HPDE6-E6E7 (cell line): ENCODE results near the gene SLC30A7.
"Not testable (repeated sequence)": the region's sequence is repeated elsewhere in the genome, so short reads cannot be mapped to it uniquely, and the experiment has no call there.

Source experiments
- DNase-seq: peaks from one replicate; pipeline ENCODE4 v3.0.0; 2011; ENCODE audit warnings: missing footprints; ENCODE audit errors: extremely low spot score

Gene SLC30A7

DNA sequence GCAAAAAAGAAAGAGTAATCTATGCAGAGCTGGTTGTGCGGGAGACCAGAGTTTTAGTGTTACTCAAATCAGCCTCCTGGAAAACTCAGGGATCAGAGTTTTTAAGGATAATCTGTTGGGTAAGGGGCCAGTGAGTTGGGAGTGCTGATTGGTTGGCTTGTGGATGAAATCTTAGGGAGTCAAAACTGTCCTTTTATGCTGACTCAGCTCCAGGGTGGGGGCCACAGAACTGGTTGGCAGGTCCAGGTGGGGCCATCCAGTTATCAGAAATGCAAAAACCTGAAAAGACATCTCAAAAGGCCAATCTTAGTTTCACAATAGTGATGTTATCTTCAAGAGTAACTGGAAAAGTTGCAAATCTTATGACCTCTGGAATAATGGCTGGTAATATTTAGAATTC lies 4.5 kb upstream of the SLC30A7 start:
- DNase-seq = no peak

DNA sequence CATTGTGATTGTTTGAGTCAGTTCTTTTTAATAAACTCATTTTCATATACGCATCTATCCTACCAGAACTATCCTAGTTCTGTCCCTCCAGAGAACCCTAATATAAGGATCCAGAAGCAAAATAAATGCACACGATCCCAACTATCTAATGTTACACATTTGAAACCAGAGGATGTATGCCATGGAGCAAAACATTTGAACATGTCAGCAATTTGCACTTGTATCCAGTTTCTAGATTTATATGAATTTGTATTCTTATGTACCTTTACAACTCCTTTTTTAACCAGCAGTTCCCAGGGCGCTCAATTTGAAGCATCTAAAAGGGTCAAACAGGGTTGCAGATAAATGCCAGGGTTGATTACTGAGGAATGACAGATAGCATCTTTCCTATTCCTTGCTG lies 3.3 kb upstream of the SLC30A7 start:
- no peak for DNase-seq

DNA sequence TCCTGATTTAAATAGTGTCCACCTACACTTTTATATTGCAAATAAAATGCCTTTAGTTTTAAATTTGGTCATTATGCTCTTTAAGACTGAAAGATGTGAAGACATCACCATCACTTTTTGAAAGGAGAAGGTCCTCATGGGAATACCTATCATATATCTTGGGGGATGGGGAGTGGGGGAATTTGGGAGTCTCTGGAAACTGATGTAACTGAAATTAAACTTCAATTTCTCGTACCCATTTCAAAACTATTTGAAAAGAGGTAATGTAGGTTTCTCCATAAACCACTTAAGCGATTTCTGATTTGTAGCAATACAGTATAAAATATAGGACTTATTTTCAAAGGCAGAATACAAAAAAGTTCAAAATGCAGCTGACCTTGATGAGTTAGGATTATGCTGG lies 2.2 kb upstream of the SLC30A7 start:
- no peak for DNase-seq

GRCh38 chr1:100894603-100895539 lies 1.0 kb upstream of the SLC30A7 start, which contains the start of gene EXTL2:
TSS of gene EXTL2 (minus strand) at chr1:100894842. CDS start at chr1:100888757, 6,085 bp downstream.
- peak; percentile 56 for DNase-seq

DNA sequence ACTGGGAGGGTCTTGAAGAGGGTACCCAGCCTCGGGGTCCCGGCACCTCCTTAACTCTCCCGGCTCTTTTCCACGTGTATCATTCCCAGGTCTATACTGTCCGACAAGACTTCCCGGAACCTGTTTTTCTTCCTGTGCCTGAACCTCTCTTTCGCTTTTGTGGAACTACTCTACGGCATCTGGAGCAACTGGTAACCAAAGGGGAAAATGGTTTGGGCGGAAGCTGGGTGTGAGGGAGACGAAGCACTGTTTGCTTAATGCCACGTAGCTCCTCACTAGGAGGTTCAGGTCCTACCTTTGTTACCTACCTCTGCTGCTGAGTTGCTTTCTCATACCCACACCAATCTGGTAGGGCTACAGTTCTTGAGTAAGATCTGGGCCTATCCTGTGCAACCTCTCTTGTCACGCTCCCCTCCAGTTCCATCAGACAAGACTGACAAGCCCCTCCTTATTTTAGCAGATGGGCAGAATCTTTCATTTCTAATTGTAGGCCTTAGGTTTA lies 642 bp downstream of the SLC30A7 start:
- DNase-seq = peak; percentile 26

GRCh38 chr1:100902365-100902764 lies 6.5 kb downstream of the SLC30A7 start:
- DNase-seq = no peak

DNA sequence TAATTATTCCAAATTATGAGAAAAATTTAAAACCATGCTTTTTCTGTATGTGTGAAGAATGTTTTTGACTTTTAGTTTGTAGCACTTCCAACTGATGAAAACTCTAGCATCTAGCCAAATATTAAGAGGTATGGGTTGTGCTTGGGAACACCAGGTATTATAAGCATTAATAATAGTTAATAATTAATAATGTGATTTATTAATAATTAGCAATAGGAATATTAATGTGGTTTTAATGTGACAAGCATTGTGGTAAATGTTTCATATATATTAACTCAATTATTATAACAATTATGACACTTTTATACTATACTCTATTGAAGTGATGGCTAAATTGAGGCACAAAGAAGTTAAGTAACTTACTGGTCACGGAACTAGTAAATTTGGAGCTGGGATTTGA lies 7.9 kb downstream of the SLC30A7 start:
- no peak for DNase-seq

- no peak for DNase-seq
Measured at GRCh38 chr1:100904528-100904927, 8.6 kb downstream of the SLC30A7 start.

GRCh38 chr1:100905181-100905580 lies 9.3 kb downstream of the SLC30A7 start:
- no peak for DNase-seq

DNA sequence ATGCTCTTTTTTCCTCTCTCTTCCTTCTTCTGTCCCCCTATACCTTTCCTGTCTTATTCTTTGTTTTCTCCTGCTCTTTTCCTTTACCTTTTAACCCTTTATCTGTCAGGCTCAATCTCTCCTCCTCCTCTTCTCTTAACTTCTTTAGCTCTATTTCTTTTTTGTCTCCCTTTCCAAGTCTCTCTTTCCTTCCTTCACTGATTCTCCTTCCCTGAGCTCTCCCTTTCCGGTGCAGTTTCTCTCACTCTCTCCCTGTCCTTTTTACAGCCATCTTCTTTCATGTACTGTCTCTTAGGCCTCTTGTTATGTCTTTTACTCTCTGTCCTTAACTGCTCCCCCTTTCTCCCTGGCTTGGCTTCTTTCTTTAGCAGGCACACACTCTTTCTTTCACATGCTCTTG lies 12.0 kb downstream of the SLC30A7 start:
- no peak for DNase-seq

GRCh38 chr1:100909018-100909417 lies 13.1 kb downstream of the SLC30A7 start:
- no peak for DNase-seq

- no peak for DNase-seq
Measured at GRCh38 chr1:100912019-100912418, 16.1 kb downstream of the SLC30A7 start.

DNA sequence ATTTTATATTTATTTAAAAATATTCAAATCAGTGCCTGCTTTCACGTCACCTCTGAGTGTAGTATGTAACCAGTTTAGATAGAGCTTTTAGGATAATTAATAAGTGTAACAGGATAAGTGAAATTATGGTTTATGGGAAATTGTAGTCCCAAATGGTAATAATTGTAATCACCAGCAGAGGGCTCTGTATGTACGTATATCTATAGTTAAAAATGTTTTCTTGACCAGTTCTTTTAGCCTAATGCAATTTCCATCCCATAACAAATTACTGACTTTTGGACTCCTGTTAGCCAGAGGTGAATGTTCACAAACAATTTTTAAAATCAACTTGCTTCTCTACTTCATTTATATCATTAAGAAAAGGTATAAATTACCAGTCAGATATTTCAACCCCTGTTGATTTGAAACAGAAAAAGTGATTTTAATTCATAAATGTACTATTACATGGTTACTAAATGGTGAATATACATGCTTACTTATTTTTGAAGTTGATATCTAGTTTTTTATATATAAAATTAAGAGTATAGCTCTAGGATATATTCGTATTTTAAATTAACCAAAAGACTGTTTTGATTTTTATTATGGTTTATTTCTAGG lies 25.3 kb downstream of the SLC30A7 start:
- DNase-seq = peak; percentile 7

GRCh38 chr1:100924212-100924611 lies 28.3 kb downstream of the SLC30A7 start:
- DNase-seq = no peak

- DNase-seq = no peak
Measured at GRCh38 chr1:100924991-100925390, 29.1 kb downstream of the SLC30A7 start.

GRCh38 chr1:100926240-100926639 lies 30.4 kb downstream of the SLC30A7 start:
- no peak for DNase-seq

DNA sequence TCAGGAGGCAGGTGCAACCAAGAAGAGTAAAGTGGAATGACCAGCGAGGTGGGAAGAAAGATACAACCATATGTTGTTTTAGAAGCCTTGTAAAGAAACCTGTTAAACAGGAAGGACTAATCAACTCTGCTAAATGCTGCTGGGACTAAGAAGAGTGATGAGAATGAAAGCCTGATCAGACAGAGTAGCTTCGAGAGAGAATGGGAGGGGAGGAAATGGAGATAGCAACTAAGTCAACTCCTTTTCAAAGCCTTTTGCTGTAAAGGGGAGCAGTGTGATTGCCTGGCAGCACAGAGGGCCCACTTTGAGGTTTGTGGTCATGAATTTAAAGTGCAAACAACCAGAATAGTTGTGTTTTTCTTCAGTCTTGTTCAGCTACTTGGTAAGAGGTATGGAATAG lies 31.4 kb downstream of the SLC30A7 start:
- DNase-seq = no peak

DNA sequence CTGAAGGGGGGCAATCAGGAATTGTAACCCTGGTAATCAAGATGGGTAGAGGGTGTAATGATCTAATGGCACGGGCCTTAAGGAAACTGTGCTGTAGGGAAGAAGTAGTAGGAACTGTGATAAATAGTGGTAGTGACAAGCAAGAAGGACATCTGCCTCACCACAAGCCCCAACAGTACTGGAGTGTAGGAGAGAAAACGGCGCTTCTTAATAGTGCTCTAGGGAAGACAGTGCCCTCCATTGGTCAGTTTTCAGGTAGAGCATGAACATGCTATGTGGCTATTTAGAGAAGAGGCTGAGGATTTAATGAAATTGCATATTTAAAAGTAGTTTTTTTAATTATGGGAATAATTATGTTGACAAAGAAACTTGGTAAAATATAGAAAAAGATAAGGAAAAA lies 32.2 kb downstream of the SLC30A7 start:
- no peak for DNase-seq

GRCh38 chr1:100930494-100930893 lies 34.6 kb downstream of the SLC30A7 start:
- DNase-seq = no peak

GRCh38 chr1:100931716-100932115 lies 35.8 kb downstream of the SLC30A7 start:
- no peak for DNase-seq

DNA sequence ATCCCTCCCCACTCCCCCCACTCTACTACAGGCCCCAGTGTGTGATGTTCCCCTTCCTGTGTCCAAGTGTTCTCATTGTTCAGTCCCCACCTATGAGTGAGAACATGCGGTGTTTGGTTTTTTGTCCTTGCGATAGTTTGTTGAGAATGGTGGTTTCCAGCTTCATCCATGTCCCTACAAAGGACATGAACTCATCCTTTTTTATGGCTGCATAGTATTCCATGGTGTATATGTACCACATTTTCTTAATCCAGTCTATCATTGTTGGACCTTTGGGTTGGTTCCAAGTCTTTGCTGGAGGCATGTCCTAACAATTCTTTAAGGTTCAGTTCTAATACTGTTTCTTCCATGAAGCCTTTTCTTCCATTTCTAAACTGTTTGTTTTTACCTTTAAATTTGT lies 37.7 kb downstream of the SLC30A7 start:
- not testable (repeated sequence) for DNase-seq

GRCh38 chr1:100936194-100936967 lies 40.5 kb downstream of the SLC30A7 start:
- DNase-seq = no peak
